Chondrocyte (in vitro differentiated cells): ENCODE measurements around the gene DENND11. TPM values are rescaled to one million over a fixed set of nuclear protein-coding genes. Genes with fewer than 3 reads are reported as not detected.

Source experiments
- DNase-seq: peaks from one replicate; pipeline ENCODE4 v3.0.0; 2021; ENCODE audit warnings: mixed read lengths, low spot score
- H3K27ac Mint-ChIP-seq: one replicate; pipeline ENCODE4 v1.8.0; 2021; ENCODE audit warnings: mild to moderate bottlenecking, moderate library complexity, mixed read lengths; ENCODE audit not compliant: unreplicated experiment
- H3K27me3 Mint-ChIP-seq: 2 replicates; pipeline ENCODE4 v1.8.0; 2021; ENCODE audit warnings: low read depth, mixed read lengths
- H3K36me3 Mint-ChIP-seq: 2 replicates; pipeline ENCODE4 v1.8.0; 2021; ENCODE audit warnings: low read depth, mixed read lengths
- H3K4me1 Mint-ChIP-seq: 2 replicates; pipeline ENCODE4 v1.8.0; 2021; ENCODE audit warnings: low read depth, mild to moderate bottlenecking, mixed read lengths
- H3K4me3 Mint-ChIP-seq: one replicate; pipeline ENCODE4 v1.8.0; 2021; ENCODE audit warnings: mild to moderate bottlenecking, moderate library complexity, mixed read lengths; ENCODE audit not compliant: unreplicated experiment
- H3K9me3 Mint-ChIP-seq: 2 replicates; pipeline ENCODE4 v1.8.0; 2021; ENCODE audit warnings: low read depth, mixed read lengths
- total RNA-seq: library from RNA; stranded (reverse); gene quantifications from 3 replicates; pipeline ENCODE4 v1.2.1, GENCODE V29; 2021
- TF ChIP-seq, protein P1 (sequence below): fragments of 200-600 bp; sonication (generic); IDR thresholded peaks from 2 replicates; pipeline ENCODE4 v1.5.0; 2021; ENCODE audit warnings: antibody characterized with exemption, mild to moderate bottlenecking, moderate library complexity

Gene DENND11
- total RNA-seq, 1 donor from 2014 or later: 8.5 TPM

- Mint-ChIP-seq H3K9me3 (no peaks in the 10 kb centered on the region), H3K27me3 (peaks cover 2% of the 10 kb centered on the region), H3K4me1 (no peaks in the 10 kb centered on the region), H3K4me3 (no peak overlapping the region), H3K27ac (no peak overlapping the region), H3K36me3 (peaks cover 2% of the 10 kb centered on the region)
- no peak for DNase-seq
- TF ChIP-seq, protein P1, sequence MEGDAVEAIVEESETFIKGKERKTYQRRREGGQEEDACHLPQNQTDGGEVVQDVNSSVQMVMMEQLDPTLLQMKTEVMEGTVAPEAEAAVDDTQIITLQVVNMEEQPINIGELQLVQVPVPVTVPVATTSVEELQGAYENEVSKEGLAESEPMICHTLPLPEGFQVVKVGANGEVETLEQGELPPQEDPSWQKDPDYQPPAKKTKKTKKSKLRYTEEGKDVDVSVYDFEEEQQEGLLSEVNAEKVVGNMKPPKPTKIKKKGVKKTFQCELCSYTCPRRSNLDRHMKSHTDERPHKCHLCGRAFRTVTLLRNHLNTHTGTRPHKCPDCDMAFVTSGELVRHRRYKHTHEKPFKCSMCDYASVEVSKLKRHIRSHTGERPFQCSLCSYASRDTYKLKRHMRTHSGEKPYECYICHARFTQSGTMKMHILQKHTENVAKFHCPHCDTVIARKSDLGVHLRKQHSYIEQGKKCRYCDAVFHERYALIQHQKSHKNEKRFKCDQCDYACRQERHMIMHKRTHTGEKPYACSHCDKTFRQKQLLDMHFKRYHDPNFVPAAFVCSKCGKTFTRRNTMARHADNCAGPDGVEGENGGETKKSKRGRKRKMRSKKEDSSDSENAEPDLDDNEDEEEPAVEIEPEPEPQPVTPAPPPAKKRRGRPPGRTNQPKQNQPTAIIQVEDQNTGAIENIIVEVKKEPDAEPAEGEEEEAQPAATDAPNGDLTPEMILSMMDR: no peak
Observed at GRCh38 chr7:141713890-141714289, 11.9 kb upstream of the DENND11 start.

DNA sequence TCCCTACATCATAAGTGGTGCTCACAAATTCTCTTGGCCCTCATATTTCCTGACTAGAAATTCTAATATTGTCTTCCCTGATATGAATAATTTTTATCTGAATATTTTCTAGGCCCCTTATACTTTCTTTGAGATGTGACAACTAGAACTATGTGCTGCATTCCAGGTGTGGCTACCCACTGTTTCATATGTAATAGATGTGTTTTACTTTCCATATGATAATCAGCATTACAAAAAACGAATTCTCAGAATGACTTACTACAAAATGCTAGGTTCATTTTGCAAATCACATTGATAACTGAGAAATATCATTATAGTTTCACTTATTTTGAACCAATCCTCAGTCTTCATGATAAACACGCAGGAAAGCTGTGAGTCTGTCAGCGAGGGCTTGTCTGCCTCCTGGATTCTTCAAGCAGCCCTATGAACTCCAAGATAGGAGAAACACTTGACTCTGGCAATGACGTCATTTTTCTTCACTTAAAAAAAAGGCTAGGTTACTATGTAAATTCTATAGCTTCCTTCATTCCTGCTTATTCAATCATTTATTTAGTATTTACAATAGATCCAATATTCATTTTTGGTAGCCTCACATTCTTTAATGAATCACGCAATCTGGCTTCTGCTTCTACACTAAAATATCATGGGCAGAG lies 10.8 kb upstream of the DENND11 start:
- no peak for DNase-seq
- Mint-ChIP-seq H3K4me3 (no peak overlapping the region), H3K4me1 (no peaks in the 10 kb centered on the region)

DNA sequence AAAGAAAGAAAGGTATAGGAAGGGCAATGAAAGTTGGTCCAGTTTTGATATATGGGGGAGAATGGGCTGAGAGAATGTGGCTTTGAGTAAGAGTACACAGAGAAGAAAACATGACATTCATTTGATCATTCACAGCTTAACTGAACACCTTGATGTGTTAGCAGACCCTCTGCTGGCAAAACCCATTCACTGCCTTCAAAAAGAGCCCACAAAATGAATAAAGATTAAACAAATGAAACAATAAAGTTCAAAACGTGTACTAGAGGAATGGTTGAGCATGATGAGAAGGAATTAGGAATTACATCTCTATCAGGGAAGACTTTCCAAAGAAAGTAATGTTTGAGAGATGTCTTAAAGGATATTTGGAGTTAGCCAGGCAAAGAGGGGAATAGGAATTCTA lies 8.3 kb upstream of the DENND11 start:
- peaks cover 2% of the 10 kb centered on the region for H3K4me1 Mint-ChIP-seq
- no peaks in the 10 kb centered on the region for H3K27me3 Mint-ChIP-seq

More for the DNA sequence above, 10.8 kb upstream of the DENND11 start:
- no peaks in the 10 kb centered on the region for H3K36me3 Mint-ChIP-seq
- peaks cover 2% of the 10 kb centered on the region for H3K27me3 Mint-ChIP-seq
- no peaks in the 10 kb centered on the region for H3K9me3 Mint-ChIP-seq
- H3K27ac Mint-ChIP-seq: no peak overlapping the region
- TF ChIP-seq, protein P1: no peak

GRCh38 chr7:141709749-141710148 lies 7.8 kb upstream of the DENND11 start:
- Mint-ChIP-seq H3K9me3 (no peaks in the 10 kb centered on the region), H3K27ac (no peak overlapping the region), H3K4me1 (peaks cover 8% of the 10 kb centered on the region), H3K36me3 (peaks cover 2% of the 10 kb centered on the region), H3K4me3 (no peak overlapping the region), H3K27me3 (no peaks in the 10 kb centered on the region)
- no peak for DNase-seq
- TF ChIP-seq, protein P1: no peak

More for the DNA sequence above, 8.3 kb upstream of the DENND11 start:
- no peak overlapping the region for H3K27ac Mint-ChIP-seq
- H3K36me3 Mint-ChIP-seq: peaks cover 2% of the 10 kb centered on the region
- no peak overlapping the region for H3K4me3 Mint-ChIP-seq
- H3K9me3 Mint-ChIP-seq: no peaks in the 10 kb centered on the region
- DNase-seq: no peak
- TF ChIP-seq, protein P1: no peak

DNA sequence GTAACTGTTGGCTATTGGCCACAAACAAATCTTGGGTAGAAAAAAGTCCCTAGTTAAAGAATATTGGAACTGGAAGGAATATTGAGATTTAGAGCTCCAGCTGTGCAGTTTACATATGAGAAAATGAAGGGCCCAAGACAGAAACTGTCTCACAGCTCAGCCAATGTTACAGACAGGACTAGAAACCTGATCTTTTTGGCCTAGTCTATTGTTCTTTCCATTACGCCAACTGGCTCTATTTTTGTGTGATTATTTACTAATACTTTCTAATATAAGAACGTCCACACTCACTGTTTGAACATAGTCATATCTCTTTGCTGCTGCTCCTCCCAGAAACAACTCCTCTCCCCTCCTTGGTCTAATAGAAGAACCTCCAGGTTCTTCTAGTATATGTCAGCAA lies 7.4 kb upstream of the DENND11 start:
- Mint-ChIP-seq H3K27me3 (no peaks in the 10 kb centered on the region), H3K27ac (no peak overlapping the region), H3K9me3 (no peaks in the 10 kb centered on the region), H3K4me3 (no peak overlapping the region), H3K36me3 (peaks cover 2% of the 10 kb centered on the region), H3K4me1 (peaks cover 12% of the 10 kb centered on the region)
- no peak for DNase-seq
- TF ChIP-seq, protein P1: no peak
